HG02938 (cell line): ENCODE results near the gene PHLDB3.

ENCODE experiments used
- ATAC-seq: cut with Tn5 transposase; IDR thresholded peaks from one replicate; pipeline ENCODE4 v1.9.1; 2021; ENCODE audit warnings: mild to moderate bottlenecking, moderate library complexity; ENCODE audit not compliant: unreplicated experiment

Gene PHLDB3

DNA sequence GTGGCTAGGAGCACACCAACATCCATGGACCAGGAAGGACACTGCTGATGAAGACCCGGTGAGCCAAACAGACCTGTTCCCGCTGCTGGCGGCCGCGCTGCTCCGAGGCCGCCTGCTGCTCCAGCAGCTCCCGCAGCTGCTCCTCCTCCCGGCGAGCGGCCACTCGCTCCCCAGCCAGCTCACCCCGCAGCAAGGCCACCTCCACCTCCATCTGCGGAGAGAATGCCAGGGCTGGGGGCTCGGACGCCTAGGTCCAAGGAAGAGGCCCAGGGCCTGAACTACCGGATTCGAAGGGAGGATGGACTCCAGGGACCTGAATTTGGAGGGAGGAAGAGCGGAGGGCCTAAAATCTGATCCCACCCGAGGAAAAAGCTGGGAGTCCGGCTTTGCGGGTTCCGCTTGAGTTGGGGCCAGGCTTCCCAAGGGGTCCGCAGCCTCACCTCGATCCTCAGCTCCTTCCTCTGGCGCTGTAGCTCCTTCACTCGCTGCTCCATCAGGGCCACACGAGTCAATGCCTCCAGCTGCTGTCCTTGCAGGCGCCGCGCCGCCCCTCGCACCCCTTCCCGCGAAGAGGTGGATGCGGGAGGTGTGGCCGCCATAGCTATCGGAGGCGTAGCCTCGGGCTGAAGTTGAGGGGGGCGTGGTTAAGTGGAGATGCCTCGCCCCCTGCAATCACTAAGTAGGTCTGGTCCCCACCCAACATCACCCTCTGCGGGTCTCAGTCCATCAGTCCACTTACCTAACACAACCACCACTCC is 2.7 kb downstream of the PHLDB3 start:
- ATAC-seq = no peak

GRCh38 chr19:43499042-43499441 is 5.5 kb downstream of the PHLDB3 start:
- ATAC-seq = no peak

- no peak for ATAC-seq
Observed at GRCh38 chr19:43498233-43498842, 6.2 kb downstream of the PHLDB3 start.

GRCh38 chr19:43496960-43497359 is 7.6 kb downstream of the PHLDB3 start:
- no peak for ATAC-seq

DNA sequence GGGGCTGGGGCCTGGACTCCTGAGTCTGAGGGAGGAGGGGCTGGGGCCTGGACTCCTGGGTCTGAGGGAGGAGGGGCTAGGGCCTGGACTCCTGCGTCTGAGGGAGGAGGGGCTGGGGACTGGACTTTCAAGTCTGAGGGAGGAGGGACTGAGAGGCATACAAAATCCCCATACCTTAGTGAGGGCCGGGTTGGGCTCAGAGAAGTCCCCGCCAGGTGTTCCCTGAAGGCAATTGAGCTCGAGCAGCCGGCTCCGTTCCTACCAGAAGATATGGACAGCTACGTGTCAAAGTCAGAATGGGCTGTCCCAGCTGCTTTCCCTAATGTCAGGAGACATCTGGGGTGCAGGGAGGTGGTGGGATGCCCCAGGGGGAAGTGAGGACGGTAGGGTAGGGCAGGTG is 9.5 kb downstream of the PHLDB3 start:
- no peak for ATAC-seq

GRCh38 chr19:43490759-43491158 is 13.8 kb downstream of the PHLDB3 start:
- no peak for ATAC-seq

GRCh38 chr19:43489979-43490599 is 14.5 kb downstream of the PHLDB3 start:
- no peak for ATAC-seq

GRCh38 chr19:43489310-43489709 is 15.2 kb downstream of the PHLDB3 start:
- ATAC-seq = no peak

GRCh38 chr19:43488179-43488578 is 16.4 kb downstream of the PHLDB3 start:
- ATAC-seq = no peak

- no peak for ATAC-seq
Observed at GRCh38 chr19:43486412-43486811, 18.1 kb downstream of the PHLDB3 start.

DNA sequence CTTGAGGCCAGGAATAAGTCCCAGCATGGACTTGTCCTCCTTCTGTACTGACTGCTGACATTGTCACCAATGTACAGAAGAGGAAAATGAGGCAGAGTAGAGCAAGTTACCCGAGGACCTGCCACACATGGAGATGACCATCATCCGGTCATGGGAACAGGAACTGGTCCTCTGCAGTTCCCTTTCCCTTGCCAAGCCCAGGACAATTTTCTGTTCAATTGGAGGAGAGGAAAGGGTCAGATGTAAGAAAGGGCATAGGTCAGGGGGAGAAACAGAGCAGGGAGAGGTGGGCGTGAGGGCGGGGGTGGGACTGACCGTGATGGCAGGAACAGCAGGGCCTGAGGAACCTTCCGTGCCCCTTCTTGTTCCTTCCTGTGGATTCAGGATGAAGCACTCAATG is 18.6 kb downstream of the PHLDB3 start:
- ATAC-seq = no peak

GRCh38 chr19:43483281-43483680 is 21.3 kb downstream of the PHLDB3 start:
- no peak for ATAC-seq

DNA sequence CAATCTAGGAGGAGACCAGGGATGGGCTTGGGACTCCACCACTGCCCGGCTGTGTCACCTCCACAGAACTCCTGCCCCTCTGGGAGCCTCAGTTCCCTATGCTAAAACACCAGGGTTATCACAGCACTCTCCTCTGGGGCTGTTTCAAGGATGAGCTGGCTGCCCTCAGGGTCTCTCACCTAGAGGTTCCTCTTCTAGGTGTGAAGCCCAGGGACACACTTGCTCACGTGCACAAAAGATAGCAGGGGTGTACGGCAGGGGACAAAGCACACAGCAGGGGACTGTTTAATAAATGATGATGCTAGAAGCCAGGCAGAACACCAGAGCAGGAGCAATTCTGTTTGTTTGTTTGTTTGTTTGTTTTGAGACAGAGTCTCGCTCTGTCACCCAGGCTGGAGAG is 22.4 kb downstream of the PHLDB3 start:
- no peak for ATAC-seq

GRCh38 chr19:43481701-43482100 is 22.8 kb downstream of the PHLDB3 start:
- ATAC-seq = no peak

DNA sequence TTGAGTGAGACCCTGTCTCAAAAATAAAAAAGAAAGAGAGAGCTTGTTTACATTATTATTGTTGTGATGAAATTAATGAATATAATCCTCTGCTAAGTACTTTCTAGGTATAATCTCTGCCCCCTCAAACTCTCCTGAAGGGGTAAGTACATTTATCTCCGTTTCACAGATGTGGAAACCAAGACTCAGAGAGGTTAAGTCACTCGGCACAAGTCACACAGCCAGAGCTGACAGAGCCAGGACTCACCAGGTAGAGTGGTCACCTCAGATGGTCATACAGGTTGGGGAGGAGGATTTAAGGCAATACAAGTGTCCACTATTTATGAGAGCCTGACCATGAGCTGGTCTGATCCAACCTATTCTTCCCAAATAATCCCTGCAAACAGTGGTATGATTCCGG is 24.0 kb downstream of the PHLDB3 start:
- no peak for ATAC-seq

DNA sequence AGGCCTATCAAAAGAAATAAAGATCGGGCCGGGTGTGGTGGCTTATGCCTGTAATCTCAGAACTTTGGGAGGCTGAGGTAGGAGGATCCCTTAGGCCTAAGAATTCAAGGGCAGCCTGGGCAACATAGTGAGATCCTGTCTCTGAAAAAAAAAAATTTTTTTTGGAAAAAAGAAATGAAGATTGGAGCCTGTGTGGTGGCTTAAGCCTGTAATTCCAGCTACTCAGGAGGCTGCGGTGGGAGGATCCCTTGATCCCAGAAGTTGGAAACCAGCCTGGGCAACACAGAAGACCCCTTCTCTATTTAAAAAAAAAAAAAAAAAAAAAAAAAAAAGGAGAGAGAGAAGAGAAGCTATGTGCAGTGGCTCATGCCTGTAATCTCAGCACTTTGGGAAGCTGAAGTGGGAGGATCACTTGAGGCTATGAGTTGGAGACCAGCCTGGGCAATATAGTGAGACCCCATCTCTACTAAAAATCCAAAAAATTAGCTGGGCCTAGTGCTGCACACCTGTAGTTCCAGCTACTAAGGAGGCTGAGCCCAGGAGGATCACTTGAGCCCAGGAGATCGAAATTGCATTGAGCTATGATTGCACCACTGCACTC is 24.5 kb downstream of the PHLDB3 start:
- no peak for ATAC-seq

GRCh38 chr19:43479226-43479625 is 25.3 kb downstream of the PHLDB3 start:
- ATAC-seq = no peak

- no peak for ATAC-seq
Observed at GRCh38 chr19:43478323-43478722, 26.2 kb downstream of the PHLDB3 start.

DNA sequence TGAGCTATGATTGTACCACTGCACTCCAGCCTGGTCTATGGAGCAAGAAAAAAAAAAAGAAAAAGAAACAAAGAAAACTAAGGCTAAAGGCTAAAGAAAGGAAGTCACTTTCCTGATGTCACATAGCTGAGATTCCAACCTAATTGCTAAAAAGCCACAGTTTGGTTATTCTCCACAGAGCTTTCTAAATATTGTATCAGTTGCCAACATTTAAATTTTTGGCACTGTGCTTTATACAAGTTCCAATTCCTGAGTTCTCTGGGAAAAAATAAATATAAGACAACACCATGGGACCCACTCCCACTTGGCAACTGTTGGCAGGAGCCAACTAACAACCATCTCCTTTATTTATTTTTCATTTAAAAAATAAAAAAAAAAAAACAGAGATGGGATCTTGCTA is 27.9 kb downstream of the PHLDB3 start:
- ATAC-seq = no peak

DNA sequence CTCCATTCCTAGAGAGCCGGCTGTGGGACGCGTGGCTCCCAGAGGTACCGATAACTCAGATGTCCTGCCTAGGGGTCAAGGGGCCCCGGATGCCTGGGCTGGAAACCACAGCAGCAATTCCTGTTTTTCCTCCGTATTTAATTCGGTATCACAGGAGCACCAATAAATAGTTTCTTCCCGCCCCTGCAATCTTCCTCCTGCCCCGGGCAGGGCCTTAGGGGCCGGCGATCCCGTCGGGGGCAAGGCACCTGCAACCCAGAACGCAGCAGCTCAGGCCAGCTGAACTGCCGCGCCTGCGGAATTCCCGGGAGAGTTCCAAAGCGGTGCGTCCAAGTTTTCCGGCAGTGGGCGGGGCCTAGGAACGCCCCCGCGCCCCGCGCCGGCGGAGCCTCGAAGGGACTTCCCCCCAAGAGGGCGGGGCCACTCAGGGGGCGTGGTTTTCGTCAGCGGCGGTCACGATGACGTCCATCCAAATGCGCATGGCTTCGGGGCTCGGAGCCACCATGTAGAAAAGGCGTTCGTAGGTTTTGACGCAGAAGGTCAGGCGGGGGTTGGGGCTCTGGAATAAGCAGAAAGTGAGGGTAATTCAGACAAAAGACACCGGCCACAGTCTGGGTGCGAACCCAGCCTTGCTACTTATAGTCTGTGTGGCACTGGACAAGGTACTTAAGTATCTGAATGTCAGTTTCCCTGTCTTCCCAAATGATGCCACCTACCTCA is 29.4 kb downstream of the PHLDB3 start:
- peak; percentile 64 for ATAC-seq

- no peak for ATAC-seq
Observed at GRCh38 chr19:43474487-43474886, 30.1 kb downstream of the PHLDB3 start.
